ENCODE measurements around the gene SPATA31D4. TPM values are rescaled to one million over a fixed set of nuclear protein-coding genes. Genes with fewer than 3 reads are reported as not detected.
"Not testable (repeated sequence)": the region's sequence is repeated elsewhere in the genome, so short reads cannot be mapped to it uniquely, and the experiment has no call there.

SPATA31D4 gene
- total RNA-seq, 1 donor from 2014 or later: not detected

GRCh38 chr9:81902626-81903025 is 25.6 kb upstream of the SPATA31D4 start:
- Mint-ChIP-seq H3K4me3 (no peak overlapping the region), H3K4me1 (peaks cover 31% of the 10 kb centered on the region), H3K27me3 (ENCODE audit: low read depth) (no peaks in the 10 kb centered on the region), H3K36me3 (no peaks in the 10 kb centered on the region), H3K27ac (peak overlapping the region; percentile 64), H3K9me3 (peaks cover 7% of the 10 kb centered on the region)
- no peak for TF ChIP-seq CTCF (IDR thresholded peaks at IDR 0.05; ENCODE audit: unreplicated experiment)
- no peak for DNase-seq (ENCODE audit: low spot score in 2 of 2, unreplicated experiment in 2 of 2)

DNA sequence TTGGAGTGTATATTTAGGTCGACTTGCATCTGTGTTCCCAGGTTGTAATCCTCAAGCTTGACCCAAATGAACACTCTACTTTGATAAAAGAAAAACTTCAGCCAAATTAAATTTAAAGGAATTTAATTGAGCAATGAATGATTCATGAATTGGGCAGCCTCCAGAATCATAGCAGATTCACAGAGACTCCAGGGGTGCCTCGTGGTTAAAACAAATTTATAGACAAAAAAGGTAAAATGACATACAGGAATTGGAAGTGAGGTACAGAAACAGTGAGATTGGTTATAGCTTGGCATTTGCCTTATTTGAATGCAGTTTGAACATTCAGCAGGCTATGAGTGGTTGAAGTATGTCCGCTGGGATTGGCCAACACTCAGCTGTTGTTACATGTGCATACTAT is 21.6 kb upstream of the SPATA31D4 start:
- TF ChIP-seq CTCF (IDR thresholded peaks at IDR 0.05; ENCODE audit: unreplicated experiment): no peak
- Mint-ChIP-seq H3K36me3 (no peaks in the 10 kb centered on the region), H3K27ac (no peak overlapping the region), H3K4me1 (peaks cover 20% of the 10 kb centered on the region), H3K4me3 (no peak overlapping the region), H3K9me3 (peaks cover 7% of the 10 kb centered on the region), H3K27me3 (ENCODE audit: low read depth) (no peaks in the 10 kb centered on the region)
- DNase-seq (ENCODE audit: low spot score in 2 of 2, unreplicated experiment in 2 of 2): no peak

DNA sequence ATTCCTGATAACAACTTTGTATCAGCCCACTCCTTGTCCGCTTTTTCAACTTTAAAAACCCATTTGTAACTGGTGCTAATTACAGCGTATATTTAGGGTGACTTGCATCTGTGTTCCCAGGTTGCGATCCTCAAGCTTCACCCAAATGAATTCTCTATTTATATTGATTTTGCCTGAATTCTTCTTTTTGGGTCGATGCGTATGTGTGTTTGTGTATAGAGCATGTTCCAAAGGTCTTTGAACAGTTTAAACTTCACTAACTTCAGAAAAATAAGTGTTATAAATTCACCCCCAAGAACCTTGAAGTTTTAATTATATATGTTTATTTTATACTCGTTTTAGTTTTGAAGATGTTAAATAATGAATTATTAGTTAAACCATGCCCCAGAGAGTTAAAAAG is 16.1 kb upstream of the SPATA31D4 start:
- Mint-ChIP-seq H3K27me3 (ENCODE audit: low read depth) (no peaks in the 10 kb centered on the region), H3K9me3 (peaks cover under 1% of the 10 kb centered on the region), H3K4me1 (peaks cover 3% of the 10 kb centered on the region), H3K36me3 (no peaks in the 10 kb centered on the region), H3K27ac (no peak overlapping the region), H3K4me3 (no peak overlapping the region)
- TF ChIP-seq CTCF (IDR thresholded peaks at IDR 0.05; ENCODE audit: unreplicated experiment): no peak
- no peak for DNase-seq (ENCODE audit: low spot score in 2 of 2, unreplicated experiment in 2 of 2)

DNA sequence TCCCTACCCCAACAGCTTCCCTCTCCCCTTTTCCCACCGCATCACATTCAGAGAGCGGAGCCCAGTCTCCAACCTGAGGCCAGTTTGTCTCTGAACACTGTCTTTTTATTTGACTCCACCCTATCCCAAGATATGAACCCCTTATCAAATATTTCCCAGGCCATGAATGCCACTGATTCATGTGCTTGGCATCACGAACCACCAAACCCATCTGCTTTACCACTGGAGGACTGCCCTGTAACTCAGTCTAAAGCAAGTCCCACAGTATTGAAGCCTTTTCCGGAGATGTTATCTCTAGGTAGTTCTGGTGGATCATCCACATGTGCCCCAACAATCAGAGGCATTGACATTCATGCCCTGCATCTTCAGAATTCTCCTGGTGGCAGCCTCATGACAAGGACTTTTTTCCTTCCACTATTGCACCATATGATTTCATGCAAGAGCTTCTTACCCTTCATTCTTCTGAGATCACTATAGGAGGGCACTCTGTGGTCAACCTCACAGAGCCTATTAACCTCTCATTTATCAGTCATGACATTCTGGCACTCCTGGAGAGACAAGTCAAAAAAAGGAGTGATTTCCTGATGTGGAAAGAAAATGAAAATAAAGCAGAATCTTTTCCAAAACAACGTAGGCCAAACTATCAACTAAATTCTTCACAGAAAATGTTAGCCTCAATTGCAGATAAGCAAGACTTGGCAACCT is 12.3 kb upstream of the SPATA31D4 start:
- no peak for DNase-seq (ENCODE audit: low spot score in 2 of 2, unreplicated experiment in 2 of 2)
- H3K4me1 Mint-ChIP-seq: peaks cover 3% of the 10 kb centered on the region
- H3K9me3 Mint-ChIP-seq: no peaks in the 10 kb centered on the region
- peaks cover 2% of the 10 kb centered on the region for H3K27me3 Mint-ChIP-seq (ENCODE audit: low read depth)
- TF ChIP-seq CTCF (IDR thresholded peaks at IDR 0.05; ENCODE audit: unreplicated experiment): no peak
- H3K4me3 Mint-ChIP-seq: no peak overlapping the region
- H3K36me3 Mint-ChIP-seq: no peaks in the 10 kb centered on the region
- H3K27ac Mint-ChIP-seq: no peak overlapping the region

DNA sequence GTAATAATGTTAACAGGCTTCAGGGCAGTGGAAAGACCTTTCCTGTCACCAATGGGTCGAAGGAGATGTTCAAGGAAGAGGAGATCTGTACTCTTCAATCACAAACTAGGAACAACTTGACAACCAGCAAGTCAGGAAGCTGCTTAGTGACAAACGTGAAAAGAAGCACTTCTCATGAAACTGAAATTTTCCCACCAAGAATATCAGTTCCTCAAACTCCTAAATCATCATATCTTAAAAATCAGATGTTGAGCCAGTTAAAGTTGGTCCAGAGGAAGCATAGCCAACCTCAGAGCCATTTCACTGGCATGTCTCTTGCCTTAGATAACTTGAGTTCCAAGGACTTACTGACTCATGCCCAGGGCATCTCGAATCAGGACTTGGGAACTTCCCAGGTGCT is 9.7 kb upstream of the SPATA31D4 start:
- H3K36me3 Mint-ChIP-seq; H3K9me3 Mint-ChIP-seq; DNase-seq (ENCODE audit: low spot score in 2 of 2, unreplicated experiment in 2 of 2); H3K27me3 Mint-ChIP-seq (ENCODE audit: low read depth); H3K4me1 Mint-ChIP-seq; H3K4me3 Mint-ChIP-seq; H3K27ac Mint-ChIP-seq: not testable (repeated sequence)

DNA sequence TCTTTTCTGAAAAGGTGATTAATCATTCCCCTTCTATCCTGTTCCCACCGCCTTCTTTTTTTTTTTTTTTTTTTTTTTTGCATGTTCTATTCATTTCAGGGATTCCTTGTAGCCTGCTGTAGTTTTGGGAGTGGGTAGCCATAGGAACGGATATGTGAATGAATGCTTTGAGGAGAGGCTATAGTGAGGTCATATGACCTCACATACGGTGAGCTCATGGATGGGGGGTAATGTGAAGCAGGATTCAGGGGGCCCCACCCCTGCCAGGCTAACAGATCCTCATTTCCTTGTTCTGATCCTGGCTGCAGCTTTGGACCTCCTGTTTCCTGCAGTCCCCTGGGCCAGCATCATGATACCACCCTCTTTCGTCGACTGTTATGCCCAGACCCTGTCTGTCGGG is 1.9 kb downstream of the SPATA31D4 start:
- H3K4me3 Mint-ChIP-seq, H3K4me1 Mint-ChIP-seq: not testable (repeated sequence)

GRCh38 chr9:81933547-81933946 is 5.3 kb downstream of the SPATA31D4 start:
- H3K4me1 Mint-ChIP-seq; H3K27me3 Mint-ChIP-seq (ENCODE audit: low read depth); DNase-seq (ENCODE audit: low spot score in 2 of 2, unreplicated experiment in 2 of 2); H3K4me3 Mint-ChIP-seq; H3K36me3 Mint-ChIP-seq; H3K9me3 Mint-ChIP-seq; H3K27ac Mint-ChIP-seq: not testable (repeated sequence)

More for the DNA sequence above, 1.9 kb downstream of the SPATA31D4 start:
- DNase-seq (ENCODE audit: low spot score in 2 of 2, unreplicated experiment in 2 of 2); H3K9me3 Mint-ChIP-seq; H3K36me3 Mint-ChIP-seq; H3K27me3 Mint-ChIP-seq (ENCODE audit: low read depth); H3K27ac Mint-ChIP-seq: not testable (repeated sequence)

- not testable (repeated sequence) for H3K27me3 Mint-ChIP-seq (ENCODE audit: low read depth); DNase-seq (ENCODE audit: low spot score in 2 of 2, unreplicated experiment in 2 of 2); H3K4me3 Mint-ChIP-seq; H3K4me1 Mint-ChIP-seq; H3K36me3 Mint-ChIP-seq; H3K27ac Mint-ChIP-seq; H3K9me3 Mint-ChIP-seq
Measured at GRCh38 chr9:81943393-81943792, 15.2 kb downstream of the SPATA31D4 start, which contains the start of gene SPATA31D3. Gene SPATA31D3, plus strand, starts transcription at chr9:81943500. Its CDS starts 86 bp downstream, at chr9:81943586.

- peaks cover 12% of the 10 kb centered on the region for H3K9me3 Mint-ChIP-seq
- H3K27me3 Mint-ChIP-seq (ENCODE audit: low read depth); DNase-seq (ENCODE audit: low spot score in 2 of 2, unreplicated experiment in 2 of 2); H3K36me3 Mint-ChIP-seq; H3K4me1 Mint-ChIP-seq; H3K27ac Mint-ChIP-seq; H3K4me3 Mint-ChIP-seq: not testable (repeated sequence)
Measured at GRCh38 chr9:81948650-81949049, 20.4 kb downstream of the SPATA31D4 start.
